Measurements from ENCODE around the gene RNF103. TPM values are rescaled to one million over a fixed set of nuclear protein-coding genes. Genes with fewer than 3 reads are reported as not detected.

The RNF103 gene
- total RNA-seq, 1 experiment from 2014 or later: 16.1 TPM

- ATAC-seq (no peak), DNase-seq (ENCODE audit: low read depth, low spot score) (no peak)
- ChIA-PET POLR2A (no interaction called here), RAD21 (ENCODE audit: low non-redundant PET in 1 of 2, low total read pairs in 2 of 2, uncharacterized antibody in 2 of 2, unreplicated experiment in 2 of 2) (no interaction called here), CTCF (no interaction called here)
- Histone ChIP-seq H3K4me1 (ENCODE audit: control insufficient read depth in 1 of 2, insufficient read depth in 2 of 2, low read length in 2 of 2) (0 out of 4 replicates have a peak, but pooled peaks cover 0 to under 1% of the 10 kb centered on the region in 2 experiments), H3K27me3 (ENCODE audit: insufficient read depth, low read length) (no peaks in the 10 kb centered on the region), H3K9me2 (ENCODE audit: insufficient read depth) (no peaks in the 10 kb centered on the region), H3K4me2 (ENCODE audit: low read length) (no peak overlapping the region), H3K9me3 (ENCODE audit: control insufficient read depth in 1 of 2, insufficient read depth in 1 of 2, low read depth in 1 of 2, low read length in 2 of 2) (no peaks in the 10 kb centered on the region), H2AFZ (ENCODE audit: low read depth, low read length, poor library complexity, severe bottlenecking) (no peak overlapping the region), H3K79me2 (ENCODE audit: insufficient read depth, low read length) (peaks cover 91% of the 10 kb centered on the region), H3K27ac (ENCODE audit: low read depth, low read length) (no peak overlapping the region), H4K20me1 (ENCODE audit: insufficient read depth) (no peaks in the 10 kb centered on the region), H3K9ac (ENCODE audit: low read length) (no peak overlapping the region), H3K36me3 (ENCODE audit: control insufficient read depth in 1 of 2, insufficient read depth in 2 of 2, low read length in 2 of 2) (no peaks in the 10 kb centered on the region; a peak in 1 of 4 replicates), H3K4me3 (replicated peaks in 1 of 2; ENCODE audit: low read depth in 1 of 2, low read length in 2 of 2) (no peak overlapping the region)
- intact Hi-C loops (cut with micrococcal nuclease): no loop called here
- BruUV-seq (replicated peaks): no TSS peak
- no peak for TF ChIP-seq REST (IDR thresholded peaks at IDR 0.05; ENCODE audit: low read depth)
- no peak for TF ChIP-seq SIN3A (IDR thresholded peaks at IDR 0.05; ENCODE audit: low read depth)
- no peak for TF ChIP-seq EZH2phosphoT487 (IDR thresholded peaks at IDR 0.05; ENCODE audit: borderline replicate concordance)
- TF ChIP-seq SRF (IDR thresholded peaks at IDR 0.05; ENCODE audit: low read depth): no peak
- TF ChIP-seq POLR2AphosphoS5 (IDR thresholded peaks at IDR 0.05; ENCODE audit: low read depth, low read length): no peak
- no peak for TF ChIP-seq ZFX (IDR thresholded peaks at IDR 0.05)
- no peak for TF ChIP-seq CTCF (IDR thresholded peaks at IDR 0.05 in 2 of 3, conservative IDR thresholded peaks at IDR 0.05 in 1 of 3; ENCODE audit: borderline replicate concordance in 1 of 3, insufficient read depth in 1 of 3, low read depth in 2 of 3, low read length in 2 of 3)
- no peak for TF ChIP-seq JUND (IDR thresholded peaks at IDR 0.05)
- TF ChIP-seq CEBPB (IDR thresholded peaks at IDR 0.05; ENCODE audit: low read depth): no peak
- no peak for TF ChIP-seq ZNF274 (IDR thresholded peaks at IDR 0.05; ENCODE audit: low read depth, low read length)
These were observed 67.2 kb downstream of the RNF103 start for GRCh38 chr2:86556508-86556907.

Other genes with a start within 250 kb of the RNF103 start
- 52.6 TPM for gene KDM3A, start 182.5 kb downstream of the RNF103 start, total RNA-seq (2021; ENCODE audit: unreplicated experiment)
- 63.4 TPM for gene CHMP3, start 60.4 kb downstream of the RNF103 start, total RNA-seq (2021; ENCODE audit: unreplicated experiment)
- gene RMND5A, start 96.4 kb upstream of the RNF103 start, total RNA-seq (2021; ENCODE audit: unreplicated experiment): 32.4 TPM
- 0.76 TPM for gene CD8A, start 167.0 kb upstream of the RNF103 start, total RNA-seq (2021; ENCODE audit: unreplicated experiment)
- gene CD8B, start 238.0 kb upstream of the RNF103 start, total RNA-seq (2021; ENCODE audit: unreplicated experiment): 0.47 TPM